HG03196 (cell line): Measurements from ENCODE around the gene DNAAF2.
"Not testable (repeated sequence)": the region's sequence is repeated elsewhere in the genome, so short reads cannot be mapped to it uniquely, and the experiment has no call there.

Experiments
- ATAC-seq: cut with Tn5 transposase; IDR thresholded peaks from one replicate; pipeline ENCODE4 v1.9.1; 2021; ENCODE audit not compliant: unreplicated experiment

The DNAAF2 gene, protein sequence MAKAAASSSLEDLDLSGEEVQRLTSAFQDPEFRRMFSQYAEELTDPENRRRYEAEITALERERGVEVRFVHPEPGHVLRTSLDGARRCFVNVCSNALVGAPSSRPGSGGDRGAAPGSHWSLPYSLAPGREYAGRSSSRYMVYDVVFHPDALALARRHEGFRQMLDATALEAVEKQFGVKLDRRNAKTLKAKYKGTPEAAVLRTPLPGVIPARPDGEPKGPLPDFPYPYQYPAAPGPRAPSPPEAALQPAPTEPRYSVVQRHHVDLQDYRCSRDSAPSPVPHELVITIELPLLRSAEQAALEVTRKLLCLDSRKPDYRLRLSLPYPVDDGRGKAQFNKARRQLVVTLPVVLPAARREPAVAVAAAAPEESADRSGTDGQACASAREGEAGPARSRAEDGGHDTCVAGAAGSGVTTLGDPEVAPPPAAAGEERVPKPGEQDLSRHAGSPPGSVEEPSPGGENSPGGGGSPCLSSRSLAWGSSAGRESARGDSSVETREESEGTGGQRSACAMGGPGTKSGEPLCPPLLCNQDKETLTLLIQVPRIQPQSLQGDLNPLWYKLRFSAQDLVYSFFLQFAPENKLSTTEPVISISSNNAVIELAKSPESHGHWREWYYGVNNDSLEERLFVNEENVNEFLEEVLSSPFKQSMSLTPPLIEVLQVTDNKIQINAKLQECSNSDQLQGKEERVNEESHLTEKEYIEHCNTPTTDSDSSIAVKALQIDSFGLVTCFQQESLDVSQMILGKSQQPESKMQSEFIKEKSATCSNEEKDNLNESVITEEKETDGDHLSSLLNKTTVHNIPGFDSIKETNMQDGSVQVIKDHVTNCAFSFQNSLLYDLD

DNA sequence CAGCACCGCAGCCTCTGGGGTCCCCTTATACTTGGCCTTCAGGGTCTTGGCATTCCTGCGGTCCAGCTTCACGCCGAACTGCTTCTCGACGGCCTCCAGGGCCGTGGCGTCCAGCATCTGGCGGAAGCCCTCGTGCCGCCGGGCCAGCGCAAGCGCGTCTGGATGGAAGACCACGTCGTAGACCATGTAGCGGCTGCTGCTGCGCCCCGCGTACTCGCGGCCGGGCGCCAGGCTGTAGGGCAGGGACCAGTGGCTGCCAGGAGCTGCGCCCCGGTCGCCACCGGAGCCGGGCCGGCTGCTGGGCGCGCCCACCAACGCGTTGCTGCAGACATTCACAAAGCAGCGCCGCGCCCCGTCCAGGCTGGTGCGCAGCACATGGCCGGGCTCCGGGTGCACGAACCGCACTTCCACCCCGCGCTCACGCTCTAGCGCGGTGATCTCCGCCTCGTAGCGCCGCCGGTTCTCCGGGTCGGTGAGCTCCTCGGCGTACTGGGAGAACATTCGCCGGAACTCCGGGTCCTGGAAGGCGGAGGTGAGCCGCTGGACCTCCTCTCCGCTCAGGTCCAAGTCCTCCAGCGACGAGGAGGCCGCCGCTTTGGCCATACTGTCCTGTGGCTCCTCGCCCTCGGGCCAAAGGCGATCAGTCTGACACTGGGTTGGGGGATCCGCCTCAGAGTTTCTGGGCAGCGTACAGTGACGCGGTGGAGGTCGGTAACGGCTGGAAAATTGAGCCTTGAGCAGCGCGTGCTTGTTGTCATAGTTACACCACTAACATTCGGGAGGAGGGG is at the start of gene DNAAF2:
TSS of gene DNAAF2 (minus strand) at position 698 of the 788 bp plus-strand sequence. CDS start at position 603, 95 bp downstream.
- peak; percentile 34 for ATAC-seq

GRCh38 chr14:49679271-49679670 is 44.2 kb upstream of the DNAAF2 start:
- ATAC-seq = no peak

DNA sequence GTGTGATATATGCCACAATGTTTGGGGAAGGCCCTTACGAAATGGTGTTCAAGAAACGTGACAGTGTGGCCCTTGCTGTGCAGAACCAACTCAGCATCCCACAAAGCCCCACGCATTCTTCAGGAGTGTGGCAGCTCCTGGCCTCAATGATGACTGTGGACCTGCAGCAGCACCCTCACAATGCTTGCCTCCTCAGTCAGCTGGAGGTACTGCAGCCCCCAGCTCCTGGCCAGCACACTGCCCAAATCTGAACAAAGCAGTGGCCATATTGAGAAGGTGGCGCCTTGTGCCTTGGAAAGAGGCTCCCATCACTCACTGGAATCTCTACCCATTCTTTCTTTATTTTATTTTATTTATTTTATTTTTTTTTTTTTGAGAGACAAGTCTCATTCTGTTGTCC is 42.6 kb upstream of the DNAAF2 start:
- ATAC-seq = no peak

DNA sequence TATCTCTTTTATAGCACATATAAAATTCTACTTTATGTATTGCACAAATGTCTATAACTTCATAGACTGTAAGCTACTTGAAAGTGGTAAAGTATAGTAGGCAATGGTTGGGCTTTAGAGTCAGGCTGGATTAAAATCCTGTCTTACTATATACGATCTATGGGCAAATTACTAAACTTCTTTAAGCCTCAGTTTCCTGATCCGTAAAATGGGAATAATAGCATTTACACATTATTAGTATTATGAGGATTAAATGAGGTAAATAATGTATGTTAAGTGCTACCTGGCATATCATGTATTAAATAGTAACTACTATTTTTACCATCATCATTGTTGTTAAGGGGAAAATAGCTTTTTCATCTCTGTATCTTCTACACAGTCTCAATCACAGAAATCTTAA is 38.5 kb upstream of the DNAAF2 start:
- ATAC-seq = no peak

- no peak for ATAC-seq
Measured at GRCh38 chr14:49670475-49670874, 35.4 kb upstream of the DNAAF2 start.

- no peak for ATAC-seq
Measured at GRCh38 chr14:49659526-49660455, 24.7 kb upstream of the DNAAF2 start.

GRCh38 chr14:49657500-49657899 is 22.5 kb upstream of the DNAAF2 start:
- ATAC-seq = not testable (repeated sequence)

DNA sequence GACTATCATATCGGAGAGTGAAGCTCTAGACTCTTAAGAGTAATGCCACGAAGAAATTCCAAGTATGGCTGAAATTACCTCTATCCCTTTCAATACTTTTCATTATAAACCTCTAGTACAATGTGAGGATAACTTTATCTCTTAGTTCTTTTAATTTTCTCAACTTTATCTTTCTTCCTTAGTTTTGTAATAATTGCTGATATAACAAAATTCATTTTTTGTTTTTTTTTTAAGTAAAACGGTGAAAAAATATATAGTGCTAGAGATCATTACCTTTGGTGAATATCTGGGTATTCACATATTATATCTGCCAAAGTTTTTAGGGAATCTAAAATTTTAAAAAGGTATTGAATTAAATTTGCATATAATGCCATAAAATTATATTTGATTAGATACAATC is 19.5 kb upstream of the DNAAF2 start:
- no peak for ATAC-seq

DNA sequence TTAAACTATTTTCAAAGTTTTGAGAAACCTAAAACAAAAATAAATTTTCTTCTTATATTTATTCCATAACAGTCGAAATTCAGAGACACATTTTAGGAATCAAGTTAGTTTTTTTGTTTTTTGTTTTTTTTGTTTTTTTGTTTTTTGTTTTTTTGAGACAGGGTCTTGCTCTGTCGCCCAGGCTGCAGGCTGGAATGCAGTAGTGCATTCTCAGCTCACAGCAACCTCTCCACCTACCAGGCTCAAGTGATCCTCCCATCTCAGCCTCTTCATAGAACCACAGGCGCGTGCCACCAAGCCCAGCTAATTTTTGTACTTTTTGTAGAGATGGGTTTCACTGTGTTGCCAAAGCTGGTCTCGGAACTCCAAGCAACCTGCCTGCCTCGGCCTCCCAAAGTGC is 18.5 kb upstream of the DNAAF2 start:
- ATAC-seq = no peak

GRCh38 chr14:49642163-49642562 is 7.1 kb upstream of the DNAAF2 start:
- ATAC-seq = no peak

- ATAC-seq = no peak
Measured at GRCh38 chr14:49641697-49642129, 6.7 kb upstream of the DNAAF2 start.

DNA sequence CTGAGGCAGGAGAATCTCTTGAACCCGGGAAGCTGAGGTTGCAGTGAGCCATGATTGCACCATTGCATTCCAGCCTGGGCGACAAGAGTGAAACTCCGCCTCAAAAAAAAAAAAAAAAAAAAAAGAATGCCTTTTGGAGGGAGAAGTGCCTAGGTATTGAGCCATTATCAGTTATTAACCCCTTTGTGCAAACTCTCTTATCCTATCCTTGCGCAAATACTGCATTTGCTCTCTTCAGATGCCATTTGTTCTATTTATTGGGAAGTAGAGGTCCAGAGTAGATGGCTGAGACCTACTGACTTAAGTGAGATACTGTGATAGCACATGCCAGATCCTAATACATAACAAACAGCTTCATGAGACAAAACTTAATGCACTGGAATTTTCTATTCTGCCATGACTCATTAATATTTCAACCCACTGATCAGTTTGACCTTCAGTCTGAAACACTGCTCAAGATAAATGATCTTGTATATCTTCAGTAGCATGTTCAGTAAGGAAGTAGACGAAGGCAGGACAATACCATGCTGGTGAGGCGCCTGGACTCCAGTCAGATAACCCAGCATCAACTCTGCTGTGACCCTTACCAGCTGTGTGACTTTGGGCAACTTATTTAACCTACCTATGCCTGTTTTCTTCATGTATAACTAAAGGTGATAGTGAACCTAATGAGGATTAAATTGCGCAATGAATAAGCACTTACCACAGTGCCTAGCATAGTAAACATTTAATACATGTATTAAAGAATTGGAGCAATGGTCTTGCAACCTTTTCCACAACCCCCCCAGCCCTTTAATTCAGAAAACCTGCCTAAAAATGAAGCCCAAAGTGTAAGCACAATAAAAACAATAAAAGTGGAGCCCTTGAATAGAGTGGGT is 5.7 kb upstream of the DNAAF2 start:
- no peak for ATAC-seq

DNA sequence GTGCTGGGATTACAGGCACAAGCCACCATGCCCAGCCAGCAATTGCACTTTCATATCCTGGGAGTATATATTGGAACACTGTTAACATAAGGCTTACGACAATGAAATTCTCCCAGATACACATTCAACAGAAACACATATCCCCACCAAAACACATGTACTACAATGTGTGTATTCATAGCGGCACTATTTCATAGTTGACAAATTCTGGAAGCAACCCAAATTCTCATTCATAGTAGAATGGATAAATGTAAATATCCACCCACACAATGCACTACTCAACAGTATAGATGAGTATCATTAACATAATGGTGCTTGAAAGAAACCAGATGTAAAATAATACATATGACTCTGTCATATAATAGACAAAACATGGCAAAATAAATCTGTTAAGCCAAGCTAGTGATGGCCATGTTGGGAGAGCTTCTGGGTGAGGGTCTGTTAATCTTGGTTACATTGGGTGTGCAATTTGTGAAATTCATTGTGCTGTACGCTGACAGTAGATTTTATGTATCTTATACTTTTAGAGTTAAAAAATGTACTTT is 2.6 kb upstream of the DNAAF2 start:
- ATAC-seq = no peak

GRCh38 chr14:49636866-49637265 is 1.8 kb upstream of the DNAAF2 start:
- no peak for ATAC-seq

DNA sequence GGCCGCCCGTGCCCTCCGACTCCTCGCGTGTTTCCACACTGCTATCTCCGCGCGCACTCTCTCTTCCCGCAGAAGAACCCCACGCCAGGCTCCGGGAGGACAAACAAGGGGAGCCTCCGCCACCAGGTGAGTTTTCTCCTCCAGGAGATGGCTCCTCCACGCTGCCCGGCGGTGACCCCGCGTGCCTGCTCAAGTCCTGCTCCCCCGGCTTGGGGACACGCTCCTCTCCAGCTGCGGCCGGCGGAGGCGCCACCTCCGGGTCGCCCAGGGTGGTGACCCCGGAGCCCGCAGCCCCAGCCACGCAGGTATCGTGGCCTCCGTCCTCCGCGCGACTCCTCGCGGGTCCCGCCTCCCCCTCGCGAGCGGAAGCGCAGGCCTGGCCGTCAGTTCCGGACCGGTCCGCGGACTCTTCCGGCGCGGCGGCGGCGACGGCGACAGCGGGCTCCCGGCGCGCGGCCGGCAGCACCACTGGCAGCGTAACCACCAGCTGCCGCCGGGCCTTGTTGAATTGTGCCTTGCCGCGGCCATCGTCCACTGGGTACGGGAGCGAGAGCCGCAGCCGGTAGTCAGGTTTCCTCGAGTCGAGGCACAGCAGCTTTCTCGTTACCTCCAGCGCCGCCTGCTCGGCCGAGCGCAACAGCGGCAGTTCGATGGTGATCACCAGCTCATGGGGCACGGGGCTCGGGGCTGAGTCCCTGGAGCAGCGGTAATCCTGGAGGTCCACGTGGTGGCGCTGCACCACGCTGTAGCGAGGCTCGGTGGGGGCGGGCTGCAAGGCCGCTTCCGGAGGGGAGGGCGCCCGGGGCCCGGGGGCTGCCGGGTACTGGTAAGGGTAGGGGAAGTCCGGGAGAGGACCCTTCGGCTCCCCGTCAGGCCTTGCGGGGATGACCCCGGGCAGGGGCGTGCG is 1.2 kb downstream of the DNAAF2 start:
- ATAC-seq = peak; percentile 72

DNA sequence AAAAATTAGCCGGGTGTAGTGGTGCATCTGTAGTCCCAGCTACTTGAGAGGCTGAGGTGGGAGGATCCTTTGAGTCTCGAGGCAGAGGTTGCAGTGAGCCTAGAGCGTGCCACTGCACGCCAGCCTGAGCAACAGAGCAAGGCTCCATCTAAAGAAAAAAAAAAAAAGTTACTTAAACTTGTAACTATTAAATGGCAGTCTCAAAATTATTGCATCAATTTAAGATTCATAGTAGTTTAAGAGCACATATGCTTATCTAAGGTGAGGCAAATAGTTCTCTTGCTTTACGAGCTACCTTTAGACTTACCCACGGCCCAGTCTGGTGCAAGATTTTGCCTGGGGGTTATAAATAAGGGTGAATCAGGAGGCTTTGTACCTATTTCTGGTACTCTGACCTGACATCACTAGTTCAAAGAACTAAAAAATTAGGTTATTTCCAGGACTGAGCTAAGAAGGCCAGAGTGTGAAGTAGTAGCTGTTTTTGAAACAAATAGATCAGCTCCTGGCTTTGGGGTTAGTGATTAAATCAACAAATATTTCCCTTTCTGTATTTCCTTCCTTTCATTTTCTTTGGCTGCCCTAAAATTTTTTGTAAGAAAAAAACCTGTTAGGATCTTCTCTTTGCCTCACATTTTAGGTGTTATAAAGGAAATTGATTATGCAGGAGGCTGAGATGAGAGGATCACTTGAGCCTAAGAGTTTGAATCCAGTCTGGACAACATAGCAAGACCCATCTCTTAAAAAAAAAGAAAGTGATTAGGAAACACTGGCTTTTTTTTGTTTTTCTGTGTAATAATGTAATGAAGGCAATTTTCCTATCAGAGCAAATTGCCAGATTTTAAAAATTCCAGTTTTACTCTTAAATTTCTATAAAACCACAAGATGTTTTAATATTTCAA is 10.9 kb downstream of the DNAAF2 start:
- ATAC-seq = no peak

GRCh38 chr14:49623387-49623786 is 11.7 kb downstream of the DNAAF2 start:
- ATAC-seq = no peak
